Right atrium auricular region (tissue), 2 donors: ENCODE data around the gene STXBP2. TPM values are rescaled to one million over a fixed set of nuclear protein-coding genes. Genes with fewer than 3 reads are reported as not detected.

ENCODE experiments used
- DNase-seq: peaks from one replicate; pipeline ENCODE4 v3.0.0-alpha.2; 2019; ENCODE audit warnings: low spot score
- H3K27ac ChIP-seq, 2 donors: fragments of 200-600 bp; sonication (generic); 1 replicate in 1 of 2; 2 replicates in 1 of 2; pipeline ENCODE4 v1.5.1; 2016 to 2019
- H3K27me3 ChIP-seq, 2 donors: fragments of 200-600 bp; sonication (generic); one replicate each; pipeline versions ENCODE4 v1.5.1 to v1.6.0; 2017 to 2019
- H3K36me3 ChIP-seq: fragments of 200-600 bp; sonication (generic); one replicate; pipeline ENCODE4 v1.5.1; 2016
- H3K4me1 ChIP-seq, 2 donors: fragments of 200-600 bp; sonication (generic); one replicate each; pipeline versions ENCODE4 v1.5.1 to v1.6.0; 2017 to 2019
- H3K4me3 ChIP-seq, 2 donors: fragments of 200-600 bp; sonication (generic); 1 replicate in 1 of 2; 2 replicates in 1 of 2; pipeline ENCODE4 v1.5.1; 2017 to 2019; ENCODE audit warnings: mild to moderate bottlenecking in 1 of 2, moderate library complexity in 1 of 2
- H3K9me3 ChIP-seq, 2 donors: fragments of 200-600 bp; sonication (generic); one replicate each; pipeline ENCODE4 v1.5.1; 2019
- total RNA-seq, 2 donors: library from RNA; depleted of rRNA; stranded (reverse); fragments of >200 nt; gene quantifications; one replicate each; pipeline ENCODE4 v1.1.0, GENCODE V29; 2016
- TF ChIP-seq, protein P1 (sequence below), 2 donors: fragments of 200-600 bp; sonication (generic); IDR thresholded peaks; one replicate each; pipeline ENCODE4 v1.5.1; 2019; ENCODE audit warnings: antibody characterized with exemption in 2 of 2

STXBP2 gene
- total RNA-seq, 2 donors from 2014 or later, result 6.4 to 14.9 TPM

DNA sequence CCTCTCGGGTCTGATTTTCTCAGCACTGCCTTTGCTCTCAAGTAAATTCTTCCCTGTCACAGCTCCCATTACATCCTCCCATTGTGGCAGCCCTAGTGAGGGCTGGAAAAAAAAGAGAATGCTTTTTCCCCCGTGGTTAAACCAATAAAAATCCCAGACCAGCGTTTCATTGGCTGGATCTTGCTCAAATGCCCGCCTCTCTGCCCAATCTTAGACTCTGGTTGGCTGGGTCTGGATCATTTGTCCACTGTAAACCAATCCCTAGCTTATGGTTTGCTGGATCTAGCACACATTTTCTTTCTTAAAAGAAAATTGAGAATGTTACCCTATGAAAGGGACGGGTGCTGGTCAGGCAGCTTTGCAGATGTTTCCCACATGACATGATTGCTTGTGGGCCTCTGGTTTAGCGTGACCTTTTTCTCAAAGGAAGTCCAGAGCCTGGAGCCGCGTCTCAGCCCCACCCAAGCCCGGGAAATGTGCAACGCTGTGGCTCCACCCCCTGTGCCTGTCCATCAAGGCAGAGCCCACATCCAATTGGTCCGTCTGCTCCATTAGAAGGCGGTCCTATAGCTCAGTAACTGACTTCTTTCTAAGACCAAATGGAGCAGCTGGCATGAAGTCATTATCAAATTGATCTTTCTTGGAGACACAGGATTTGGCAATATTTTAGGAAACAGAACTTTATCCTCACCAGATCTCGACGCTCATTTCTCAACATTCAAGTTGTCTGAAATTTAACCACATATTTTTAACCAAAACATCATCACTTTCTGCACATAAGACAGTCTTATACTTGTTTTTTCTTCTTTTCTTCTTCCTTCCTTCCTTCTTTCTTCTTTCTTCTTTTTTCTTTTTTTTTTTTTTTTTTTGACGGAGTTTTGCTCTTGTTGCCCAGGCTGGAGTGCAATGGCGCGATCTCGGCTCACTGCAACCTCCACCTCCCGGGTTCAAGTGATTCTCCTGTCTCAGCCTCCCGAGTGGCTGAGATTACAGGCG lies 37.4 kb downstream of the STXBP2 start:
- no peaks in the 10 kb centered on the region for H3K4me1 ChIP-seq
- no peak overlapping the region for H3K27ac ChIP-seq
- no peaks in the 10 kb centered on the region for H3K36me3 ChIP-seq
- H3K9me3 ChIP-seq, result peaks cover 0 to 4% of the 10 kb centered on the region in 2 donors
- H3K27me3 ChIP-seq, result no peaks in the 10 kb centered on the region
- TF ChIP-seq, protein P1, sequence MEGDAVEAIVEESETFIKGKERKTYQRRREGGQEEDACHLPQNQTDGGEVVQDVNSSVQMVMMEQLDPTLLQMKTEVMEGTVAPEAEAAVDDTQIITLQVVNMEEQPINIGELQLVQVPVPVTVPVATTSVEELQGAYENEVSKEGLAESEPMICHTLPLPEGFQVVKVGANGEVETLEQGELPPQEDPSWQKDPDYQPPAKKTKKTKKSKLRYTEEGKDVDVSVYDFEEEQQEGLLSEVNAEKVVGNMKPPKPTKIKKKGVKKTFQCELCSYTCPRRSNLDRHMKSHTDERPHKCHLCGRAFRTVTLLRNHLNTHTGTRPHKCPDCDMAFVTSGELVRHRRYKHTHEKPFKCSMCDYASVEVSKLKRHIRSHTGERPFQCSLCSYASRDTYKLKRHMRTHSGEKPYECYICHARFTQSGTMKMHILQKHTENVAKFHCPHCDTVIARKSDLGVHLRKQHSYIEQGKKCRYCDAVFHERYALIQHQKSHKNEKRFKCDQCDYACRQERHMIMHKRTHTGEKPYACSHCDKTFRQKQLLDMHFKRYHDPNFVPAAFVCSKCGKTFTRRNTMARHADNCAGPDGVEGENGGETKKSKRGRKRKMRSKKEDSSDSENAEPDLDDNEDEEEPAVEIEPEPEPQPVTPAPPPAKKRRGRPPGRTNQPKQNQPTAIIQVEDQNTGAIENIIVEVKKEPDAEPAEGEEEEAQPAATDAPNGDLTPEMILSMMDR (IDR thresholded peaks at IDR 0.05), result no peak
- peak; percentile 75 for DNase-seq
- no peak overlapping the region for H3K4me3 ChIP-seq

DNA sequence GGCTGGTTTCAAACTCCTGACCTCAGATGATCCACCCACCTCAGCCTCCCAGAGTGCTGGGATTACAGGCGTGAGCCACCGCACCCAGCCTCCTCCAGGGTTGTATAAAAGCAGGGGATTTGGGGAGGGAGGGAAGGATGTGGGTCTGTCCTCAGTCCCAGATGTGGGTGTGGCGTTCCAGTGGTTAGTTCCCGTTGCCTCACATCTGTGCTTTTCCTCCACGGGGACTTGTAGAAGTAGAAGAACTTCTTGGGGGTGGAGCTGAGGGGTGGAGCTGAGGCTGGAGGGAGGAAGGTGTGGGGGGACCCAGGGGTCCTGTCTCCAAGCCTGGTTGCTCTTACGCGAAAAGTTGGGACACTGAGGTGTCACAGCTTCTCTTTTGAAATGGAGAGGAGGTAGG lies 39.5 kb downstream of the STXBP2 start:
- no peak for DNase-seq
- H3K9me3 ChIP-seq, result peaks cover 0 to 4% of the 10 kb centered on the region in 2 donors
- no peaks in the 10 kb centered on the region for H3K27me3 ChIP-seq
- TF ChIP-seq, protein P1 (IDR thresholded peaks at IDR 0.05), result no peak
- peaks cover 0 to 6% of the 10 kb centered on the region in 2 donors for H3K4me1 ChIP-seq
- no peaks in the 10 kb centered on the region for H3K36me3 ChIP-seq
- no peak overlapping the region for H3K27ac ChIP-seq
- H3K4me3 ChIP-seq, result no peak overlapping the region

DNA sequence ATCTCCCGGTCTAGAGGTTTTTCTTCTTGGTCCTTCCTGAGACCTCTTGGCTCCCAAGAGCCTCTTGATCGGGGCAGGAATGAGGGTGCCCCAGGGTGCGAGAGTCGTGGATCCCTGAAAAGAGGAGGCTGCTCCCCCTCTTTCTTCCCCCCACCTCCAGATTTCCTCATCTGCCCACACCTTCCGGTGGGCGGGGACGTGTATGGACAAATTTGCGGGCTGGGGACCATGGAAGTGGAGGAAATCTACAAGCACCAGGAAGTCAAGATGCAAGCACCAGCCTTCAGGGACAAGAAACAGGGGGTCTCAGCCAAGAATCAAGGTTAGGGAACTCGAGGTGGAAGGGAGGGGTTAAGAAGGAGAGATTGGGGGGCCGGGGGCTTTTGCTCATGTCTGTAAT lies 39.9 kb downstream of the STXBP2 start, which contains the start of gene MCEMP1:
MCEMP1 (plus strand) TSS at position 237 of the 400 bp plus-strand sequence; CDS start at position 268, 31 bp downstream.
- H3K27ac ChIP-seq, result no peak within 1 kb of the TSS
- no peak within 1 kb of the TSS for H3K4me3 ChIP-seq
- no peak for DNase-seq
- TF ChIP-seq, protein P1 (IDR thresholded peaks at IDR 0.05), result no peak
- H3K4me1 ChIP-seq, result peaks cover 0 to 11% of the 10 kb centered on the region in 2 donors
- H3K27me3 ChIP-seq, result no peaks in the 10 kb centered on the region
- no peaks in the 10 kb centered on the region for H3K36me3 ChIP-seq
- H3K9me3 ChIP-seq, result peaks cover 0 to 4% of the 10 kb centered on the region in 2 donors

DNA sequence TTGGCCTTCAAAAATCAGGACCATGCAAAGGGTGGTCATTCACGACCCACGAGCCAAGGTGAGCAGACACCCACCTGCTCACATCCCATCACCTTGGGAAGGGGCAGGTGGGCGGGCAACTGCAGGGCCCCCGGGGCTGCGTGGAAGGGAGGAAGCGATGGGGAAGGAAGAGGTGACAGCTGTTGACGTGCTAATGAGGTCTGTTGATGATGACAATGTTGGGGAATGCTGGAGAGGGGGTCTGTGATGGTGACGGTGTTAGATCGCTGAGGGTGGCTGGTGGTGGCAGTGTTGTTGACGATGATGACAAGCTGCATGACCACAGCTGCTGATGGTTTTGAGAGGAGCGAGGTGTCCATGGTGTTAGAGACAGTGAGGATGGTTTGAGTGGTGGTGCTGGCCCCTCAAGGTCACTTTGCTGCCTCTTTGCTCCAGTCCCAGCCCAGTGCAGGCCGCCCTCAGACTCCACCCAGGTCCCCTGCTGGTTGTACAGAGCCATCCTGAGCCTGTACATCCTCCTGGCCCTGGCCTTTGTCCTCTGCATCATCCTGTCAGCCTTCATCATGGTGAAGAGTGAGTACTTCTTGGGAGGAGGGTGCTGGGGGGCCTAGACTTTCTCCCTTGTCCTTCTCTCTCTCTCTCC lies 40.9 kb downstream of the STXBP2 start:
- Histone ChIP-seq H3K27me3 (no peaks in the 10 kb centered on the region), H3K4me1 (peaks cover 0 to 16% of the 10 kb centered on the region in 2 donors), H3K27ac (no peak overlapping the region), H3K9me3 (peaks cover 0 to 4% of the 10 kb centered on the region in 2 donors), H3K36me3 (no peaks in the 10 kb centered on the region), H3K4me3 (no peak overlapping the region)
- TF ChIP-seq, protein P1 (IDR thresholded peaks at IDR 0.05), result no peak
- no peak for DNase-seq

DNA sequence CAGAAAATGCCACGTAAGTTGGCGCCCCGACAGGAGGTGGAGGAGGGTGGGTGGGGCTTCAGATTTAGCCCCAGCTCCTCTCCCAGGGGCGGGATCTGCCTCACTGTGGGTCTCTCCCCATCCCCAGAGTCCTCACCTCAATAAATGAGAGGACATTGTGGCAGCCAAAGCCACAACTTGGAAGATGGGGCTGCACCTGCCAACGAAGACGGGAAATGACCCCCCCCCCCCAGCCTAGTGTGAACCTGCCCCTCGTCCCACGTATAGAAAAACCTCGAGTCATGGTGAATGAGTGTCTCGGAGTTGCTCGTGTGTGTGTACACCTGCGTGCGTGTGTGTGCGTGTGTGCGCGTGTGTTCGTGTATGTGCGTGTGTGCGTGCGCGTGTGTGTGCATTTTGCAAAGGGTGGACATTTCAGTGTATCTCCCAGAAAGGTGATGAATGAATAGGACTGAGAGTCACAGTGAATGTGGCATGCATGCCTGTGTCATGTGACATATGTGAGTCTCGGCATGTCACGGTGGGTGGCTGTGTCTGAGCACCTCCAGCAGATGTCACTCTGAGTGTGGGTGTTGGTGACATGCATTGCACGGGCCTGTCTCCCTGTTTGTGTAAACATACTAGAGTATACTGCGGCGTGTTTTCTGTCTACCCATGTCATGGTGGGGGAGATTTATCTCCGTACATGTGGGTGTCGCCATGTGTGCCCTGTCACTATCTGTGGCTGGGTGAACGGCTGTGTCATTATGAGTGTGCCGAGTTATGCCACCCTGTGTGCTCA lies 42.3 kb downstream of the STXBP2 start:
- peaks cover 0 to 16% of the 10 kb centered on the region in 2 donors for H3K4me1 ChIP-seq
- TF ChIP-seq, protein P1 (IDR thresholded peaks at IDR 0.05), result no peak
- no peaks in the 10 kb centered on the region for H3K9me3 ChIP-seq
- H3K27ac ChIP-seq, result no peak overlapping the region
- H3K36me3 ChIP-seq, result peaks cover 11% of the 10 kb centered on the region
- no peaks in the 10 kb centered on the region for H3K27me3 ChIP-seq
- no peak for DNase-seq
- no peak overlapping the region for H3K4me3 ChIP-seq
